HG03460 (cell line): ENCODE results near the gene USP50.
A peak's percentile ranks its signal among the peaks of the same experiment; 100 is the strongest.
"Not testable (repeated sequence)": the region's sequence is repeated elsewhere in the genome, so short reads cannot be mapped to it uniquely, and the experiment has no call there.

Experiments
- ATAC-seq: cut with Tn5 transposase; IDR thresholded peaks from one replicate; pipeline ENCODE4 v1.9.1; 2021; ENCODE audit not compliant: unreplicated experiment

USP50 gene

DNA sequence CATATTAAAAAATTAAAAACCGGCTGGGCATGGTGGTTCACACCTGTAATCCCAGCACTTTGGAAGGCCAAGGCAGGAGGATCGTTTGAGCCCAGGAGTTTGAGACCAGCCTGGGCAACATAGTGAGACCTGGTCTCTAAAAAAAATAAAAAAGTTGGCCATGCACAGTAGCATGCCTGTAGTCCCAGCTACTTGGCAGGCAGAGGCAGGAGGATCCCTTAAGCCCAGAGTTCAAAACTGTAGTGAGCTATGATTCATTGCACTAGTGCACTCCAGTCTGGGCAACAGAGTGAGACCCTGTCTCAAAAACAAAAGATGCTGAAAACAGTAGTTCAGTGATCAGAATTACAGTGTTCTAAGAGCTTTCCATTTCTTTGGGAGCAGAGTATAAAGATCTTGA lies 40.8 kb downstream of the USP50 start:
- ATAC-seq: not testable (repeated sequence)

DNA sequence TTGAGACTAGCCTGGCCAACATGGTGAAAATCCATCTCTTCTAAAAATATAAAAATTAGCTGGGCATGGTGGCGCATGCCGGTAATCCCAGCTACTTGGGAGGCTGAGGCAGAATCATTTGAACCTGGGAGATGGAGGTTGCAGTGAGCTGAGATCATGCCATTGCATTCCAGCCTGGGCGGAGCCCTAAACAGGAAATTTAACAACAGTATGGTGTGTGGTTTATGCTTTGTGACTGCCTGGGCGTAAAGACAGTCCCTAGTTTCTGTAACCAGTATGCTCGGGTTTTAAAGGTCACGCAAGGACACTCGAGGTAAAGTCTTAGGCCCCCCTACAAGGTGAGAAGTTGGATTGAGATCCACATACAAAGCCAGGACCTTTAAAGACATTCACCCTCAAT lies 43.3 kb downstream of the USP50 start:
- ATAC-seq: no peak

GRCh38 chr15:50501815-50502214 lies 44.7 kb downstream of the USP50 start:
- ATAC-seq: no peak

DNA sequence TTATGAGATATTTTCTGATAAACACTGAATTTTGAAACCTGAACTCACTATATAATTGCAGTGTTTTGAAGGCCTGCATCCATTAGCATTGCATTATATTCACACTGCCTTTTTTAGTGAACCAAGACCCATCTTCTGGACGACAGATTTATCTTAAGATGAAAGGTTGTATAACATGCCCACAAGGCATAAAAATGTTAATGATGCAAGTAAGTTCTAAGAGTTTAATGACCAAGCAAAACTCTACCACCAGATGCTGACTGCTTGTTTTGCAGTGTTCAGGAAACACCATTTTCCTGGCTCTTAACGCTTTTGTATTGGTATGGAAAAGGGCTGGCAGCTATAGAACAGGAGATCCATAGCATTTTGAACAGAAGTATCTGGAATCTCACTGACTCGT lies 46.1 kb downstream of the USP50 start:
- ATAC-seq: no peak

DNA sequence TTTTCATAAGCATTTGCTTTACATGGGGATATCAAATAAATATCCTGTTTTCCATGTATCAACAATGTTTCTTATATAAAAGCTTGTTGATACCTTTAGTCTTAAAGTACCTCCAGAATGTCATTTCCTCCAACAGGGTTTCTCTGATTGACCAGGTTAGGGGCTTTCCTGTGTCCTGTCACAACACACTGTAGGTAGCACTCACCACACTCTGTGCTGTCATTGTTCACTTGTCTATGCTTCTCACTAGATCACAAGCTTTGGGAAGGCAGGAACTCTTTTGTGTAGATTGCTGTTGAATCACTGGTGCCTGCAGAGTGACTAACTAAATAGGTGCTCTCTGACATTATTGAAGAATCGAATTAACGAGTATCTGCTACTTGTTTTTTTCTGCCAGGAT lies 49.8 kb downstream of the USP50 start:
- no peak for ATAC-seq

DNA sequence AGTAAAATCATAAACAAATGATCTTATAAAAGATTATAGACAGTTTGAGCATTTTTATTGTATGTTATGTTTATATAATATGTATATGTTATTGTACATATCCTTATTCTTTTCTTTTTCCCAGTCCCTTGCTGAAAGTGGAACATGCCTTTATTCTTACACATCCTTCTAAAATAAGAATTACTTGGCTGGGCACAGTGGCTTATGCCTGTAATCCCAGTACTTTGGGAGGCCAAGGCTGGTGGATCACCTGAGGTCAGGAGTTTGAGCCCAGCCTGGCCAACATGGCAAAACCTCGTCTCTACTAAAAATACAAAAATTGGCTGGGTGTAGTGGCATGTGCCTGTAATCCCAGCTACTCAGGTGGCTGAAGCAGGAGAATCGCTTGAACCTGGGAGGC lies 51.9 kb downstream of the USP50 start:
- not testable (repeated sequence) for ATAC-seq

DNA sequence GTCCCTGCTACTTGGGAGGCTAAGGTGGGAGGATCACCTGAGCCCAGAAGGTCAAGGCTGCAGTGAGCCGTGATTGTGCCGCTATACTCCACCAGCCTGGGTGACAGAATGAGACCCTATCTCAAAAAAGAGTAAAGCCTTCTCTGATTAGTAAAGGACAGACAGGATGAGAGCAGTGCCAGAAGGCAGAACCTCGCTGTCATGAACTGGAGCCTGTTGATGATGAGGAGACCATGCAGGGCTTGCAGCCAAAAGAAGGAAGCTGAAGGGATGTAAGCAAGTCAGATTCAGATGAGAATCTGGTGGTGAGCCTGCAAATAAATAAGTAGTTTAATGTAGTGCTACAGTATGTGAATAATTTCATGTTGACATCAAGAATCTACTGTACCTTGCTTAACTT lies 52.8 kb downstream of the USP50 start:
- ATAC-seq: no peak

DNA sequence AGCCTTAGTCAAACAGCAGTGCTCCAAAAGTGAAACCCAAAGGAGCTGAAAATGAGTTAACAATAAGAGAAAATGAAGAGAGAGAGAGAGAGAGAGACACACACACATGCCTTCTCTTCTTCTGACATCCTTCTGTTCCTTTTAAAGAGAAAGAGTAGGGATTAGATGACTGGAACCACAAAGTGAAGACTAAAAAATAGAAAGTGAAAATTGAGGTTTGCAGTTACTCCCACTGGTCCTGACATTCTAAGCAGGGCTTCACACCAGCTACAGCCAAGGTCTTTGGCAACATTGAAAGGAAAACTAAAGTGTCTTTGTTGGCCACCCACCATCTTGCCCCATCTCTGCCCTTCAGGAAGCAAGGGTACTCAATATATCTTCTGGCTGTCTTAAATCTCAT lies 59.2 kb downstream of the USP50 start:
- no peak for ATAC-seq

DNA sequence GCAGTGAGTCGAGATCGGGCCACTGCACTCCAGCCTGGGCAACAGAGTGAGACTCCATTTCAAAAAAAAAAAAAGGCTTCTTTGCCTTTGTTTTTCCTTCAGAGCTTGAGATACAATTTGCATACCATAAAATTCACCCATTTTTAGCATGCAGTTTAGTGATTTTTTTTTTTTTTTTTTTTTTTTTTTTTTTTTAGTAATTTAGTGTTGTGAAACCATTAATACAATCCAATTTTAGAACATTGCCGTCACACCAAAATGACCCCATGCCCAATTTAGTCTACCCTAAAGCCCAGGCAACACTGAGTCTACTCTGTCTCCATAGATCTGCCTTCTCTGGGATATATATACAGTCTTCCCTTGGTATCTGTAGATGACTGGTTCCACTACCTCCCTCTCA lies 61.1 kb downstream of the USP50 start:
- ATAC-seq: no peak

GRCh38 chr15:50484781-50485180 lies 61.7 kb downstream of the USP50 start:
- ATAC-seq: peak; percentile 76

- ATAC-seq: no peak
Measured at GRCh38 chr15:50476143-50476542, 70.3 kb downstream of the USP50 start.

DNA sequence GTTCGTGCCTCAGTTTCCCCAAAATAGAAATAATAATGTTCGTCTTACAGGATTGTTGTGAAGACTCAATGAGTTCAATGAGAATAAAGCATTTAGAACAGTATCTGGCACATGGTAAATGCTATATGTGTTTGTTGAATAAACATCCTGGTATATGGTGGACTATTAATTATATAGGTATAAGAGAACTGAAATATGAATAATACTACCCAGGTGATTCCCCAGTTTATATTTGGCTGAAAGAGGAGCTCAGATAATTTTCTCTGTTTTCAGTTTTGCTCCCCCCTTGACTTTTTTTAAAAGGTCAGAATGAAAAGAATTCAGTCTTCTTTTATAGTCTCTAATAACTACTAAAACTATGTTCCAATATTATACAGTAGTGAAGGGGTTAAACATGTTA lies 75.4 kb downstream of the USP50 start:
- no peak for ATAC-seq

DNA sequence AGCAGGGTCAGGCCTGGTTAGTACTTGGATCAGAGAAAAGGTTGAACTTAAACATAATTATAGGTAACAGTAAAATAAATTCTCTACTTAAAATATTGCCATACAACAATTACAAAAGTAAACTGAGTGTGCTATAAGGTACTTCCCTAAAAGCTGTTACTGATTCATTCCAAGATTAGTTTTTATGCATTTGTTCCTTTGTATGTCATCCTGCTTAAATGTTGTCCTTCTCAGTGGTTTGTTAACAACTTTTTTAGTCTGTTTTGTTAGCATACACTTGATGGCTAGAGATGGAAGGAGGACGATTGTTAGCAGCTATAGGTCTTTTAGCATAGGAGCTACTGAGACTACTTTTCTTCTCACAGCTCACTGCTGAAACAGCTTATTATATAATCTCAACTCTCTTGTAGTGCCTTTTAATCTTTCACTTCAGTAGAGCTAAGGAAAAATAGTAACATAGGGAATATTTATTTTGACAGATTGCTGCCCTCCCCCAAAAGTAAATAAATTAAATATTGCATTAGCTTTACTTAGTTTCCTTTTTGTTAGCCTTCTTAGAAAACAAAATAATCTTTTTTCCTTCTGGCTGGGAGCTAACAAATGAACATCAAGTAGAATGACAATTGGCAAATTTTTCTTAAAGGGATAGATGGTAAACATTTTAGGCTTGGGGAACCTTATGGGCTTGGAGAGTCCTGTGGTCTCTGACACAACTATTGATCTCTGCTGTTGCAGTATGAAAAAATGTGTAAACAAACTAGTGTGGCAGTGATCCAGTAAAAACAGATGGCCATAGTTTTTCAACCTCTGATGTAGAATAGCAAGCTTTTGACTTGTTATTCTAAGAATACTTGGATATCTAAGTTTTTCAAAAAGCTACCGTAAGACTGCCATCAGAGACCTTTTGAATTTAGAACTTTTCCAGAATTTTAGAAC lies 82.8 kb downstream of the USP50 start:
- ATAC-seq: no peak

DNA sequence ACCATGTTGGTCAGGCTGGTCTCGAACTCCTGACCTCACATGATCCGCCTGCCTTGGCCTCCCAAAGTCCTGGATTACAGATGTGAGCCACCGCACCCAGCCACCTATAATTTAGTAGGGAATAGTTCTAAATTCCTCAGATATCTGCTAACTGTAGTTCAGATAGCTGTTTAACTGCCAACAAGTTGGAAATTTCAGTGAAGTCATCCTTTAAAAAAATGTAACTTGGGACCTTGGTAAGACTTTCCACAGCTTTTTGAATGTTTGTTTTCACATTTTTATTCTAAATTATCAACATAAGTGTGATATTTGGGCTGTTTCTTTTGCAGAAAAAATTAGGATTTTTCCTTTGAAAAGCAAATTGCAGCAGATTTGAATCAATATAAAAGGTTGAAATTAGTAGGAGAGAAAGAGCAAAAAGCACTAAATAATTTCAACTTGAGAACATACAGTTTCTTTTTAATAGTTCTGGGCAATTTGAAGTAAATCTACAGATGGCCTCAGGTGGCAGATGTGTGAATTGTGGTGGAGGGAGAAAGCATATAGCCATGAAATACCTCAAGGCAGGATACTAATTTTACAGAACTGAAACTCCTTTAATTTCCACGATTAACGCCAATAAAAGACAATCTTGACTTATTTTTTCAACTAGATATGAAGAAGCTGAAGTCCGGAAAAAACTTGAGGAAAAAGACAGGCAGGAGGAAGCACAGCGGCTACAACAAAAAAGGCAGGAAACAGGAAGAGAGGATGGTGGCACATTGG lies 87.9 kb downstream of the USP50 start:
- no peak for ATAC-seq

GRCh38 chr15:50452927-50453326 lies 93.5 kb downstream of the USP50 start:
- ATAC-seq: no peak
